ENCODE measurements around the gene SLBP.
"Not testable (repeated sequence)": the region's sequence is repeated elsewhere in the genome, so short reads cannot be mapped to it uniquely, and the experiment has no call there.

Gene SLBP

GRCh38 chr4:1675136-1675801, 36.9 kb downstream of the SLBP start:
- DNase-seq (ENCODE audit: low read depth) = no peak

- no peak for DNase-seq (ENCODE audit: low read depth)
Observed at GRCh38 chr4:1674682-1675081, 37.4 kb downstream of the SLBP start.

GRCh38 chr4:1673671-1674070, 38.4 kb downstream of the SLBP start:
- DNase-seq (ENCODE audit: low read depth) = no peak

- not testable (repeated sequence) for DNase-seq (ENCODE audit: low read depth)
Observed at GRCh38 chr4:1671011-1671410, 41.1 kb downstream of the SLBP start.

- no peak for DNase-seq (ENCODE audit: low read depth)
Observed at GRCh38 chr4:1670279-1670678, 41.8 kb downstream of the SLBP start.

GRCh38 chr4:1669850-1670249, 42.3 kb downstream of the SLBP start:
- DNase-seq (ENCODE audit: low read depth) = no peak

- DNase-seq (ENCODE audit: low read depth) = no peak
Observed at GRCh38 chr4:1669270-1669669, 42.8 kb downstream of the SLBP start.

GRCh38 chr4:1668488-1668840, 43.7 kb downstream of the SLBP start:
- DNase-seq (ENCODE audit: low read depth) = no peak

- DNase-seq (ENCODE audit: low read depth) = no peak
Observed at GRCh38 chr4:1667273-1667672, 44.8 kb downstream of the SLBP start.

GRCh38 chr4:1666391-1666790, 45.7 kb downstream of the SLBP start:
- no peak for DNase-seq (ENCODE audit: low read depth)

GRCh38 chr4:1664141-1664540, 48.0 kb downstream of the SLBP start:
- DNase-seq (ENCODE audit: low read depth) = no peak

- no peak for DNase-seq (ENCODE audit: low read depth)
Observed at GRCh38 chr4:1663549-1663948, 48.6 kb downstream of the SLBP start.

GRCh38 chr4:1661695-1662094, 50.4 kb downstream of the SLBP start:
- no peak for DNase-seq (ENCODE audit: low read depth)

- no peak for DNase-seq (ENCODE audit: low read depth)
Observed at GRCh38 chr4:1660948-1661677, 51.0 kb downstream of the SLBP start.

- DNase-seq (ENCODE audit: low read depth) = no peak
Observed at GRCh38 chr4:1659104-1660043, 52.7 kb downstream of the SLBP start.

- no peak for DNase-seq (ENCODE audit: low read depth)
Observed at GRCh38 chr4:1658581-1658980, 53.5 kb downstream of the SLBP start.

- DNase-seq (ENCODE audit: low read depth) = no peak
Observed at GRCh38 chr4:1658146-1658545, 54.0 kb downstream of the SLBP start.

GRCh38 chr4:1656986-1657385, 55.1 kb downstream of the SLBP start:
- no peak for DNase-seq (ENCODE audit: low read depth)

GRCh38 chr4:1656132-1656531, 56.0 kb downstream of the SLBP start:
- no peak for DNase-seq (ENCODE audit: low read depth)

- no peak for DNase-seq (ENCODE audit: low read depth)
Observed at GRCh38 chr4:1655676-1656075, 56.4 kb downstream of the SLBP start.

GRCh38 chr4:1655081-1655480, 57.0 kb downstream of the SLBP start:
- no peak for DNase-seq (ENCODE audit: low read depth)

GRCh38 chr4:1654216-1654955, 57.7 kb downstream of the SLBP start:
- DNase-seq (ENCODE audit: low read depth) = no peak
